Measurements from ENCODE around the gene FADS3. TPM values are rescaled to one million over a fixed set of nuclear protein-coding genes. Genes with fewer than 3 reads are reported as not detected.

FADS3 gene
- total and polyA plus RNA-seq, 2 of the 4 experiments (the other 2 are of a cell fraction), result 54.5 to 110 TPM

- no peak overlapping the region for H3K4me2 ChIP-seq (ENCODE audit: low read depth, low read length)
- no peaks in the 10 kb centered on the region for H3K9me1 ChIP-seq (ENCODE audit: insufficient read depth, low read length)
- 71% methylated on average over 1 of the region's 10 CpGs; no CpG with 5 or more reads in 1 of the 2 experiments for WGBS, 2 experiments (ENCODE audit: extremely low coverage in 2 of 2, insufficient read length in 1 of 2)
- BruUV-seq (replicated peaks), result no TSS peak
- H2AK9ac ChIP-seq (replicated peaks; ENCODE audit: low read depth, low read length, poor library complexity), result no peak overlapping the region
- ATAC-seq (ENCODE audit: low read depth) (no peak), DNase-seq (no peak)
- no peak overlapping the region for H4K8ac ChIP-seq (ENCODE audit: low read depth in 2 of 2, low read length in 2 of 2)
- dilution Hi-C loops (cut with HindIII; ENCODE audit: low sequenced_read_pairs, unreplicated experiment) (no loop called here), in situ Hi-C loops (cut with MboI; ENCODE audit: low sequenced_read_pairs) (no loop called here), intact Hi-C loops (cut with micrococcal nuclease) (no loop called here)
- no peak overlapping the region for H2AK5ac ChIP-seq (ENCODE audit: low read depth, low read length)
- no peaks in the 10 kb centered on the region for H4K20me1 ChIP-seq (ENCODE audit: insufficient read depth, low read length)
- no peak overlapping the region for H3K4me3 ChIP-seq (ENCODE audit: insufficient read depth, low read depth, low read length)
- no peaks in the 10 kb centered on the region for H3K9me3 ChIP-seq (ENCODE audit: control insufficient read depth, insufficient read depth, low read length)
- H3K27me3 ChIP-seq (ENCODE audit: control insufficient read depth, insufficient read depth, low read length), result no peaks in the 10 kb centered on the region
- H3K18ac ChIP-seq (ENCODE audit: low read depth, low read length), result no peak overlapping the region
- no peaks in the 10 kb centered on the region for H3K79me1 ChIP-seq (ENCODE audit: low read depth in 1 of 2, low read length in 2 of 2)
- H2BK120ac ChIP-seq (ENCODE audit: low read depth, low read length), result no peak overlapping the region
- no peak overlapping the region for H3K27ac ChIP-seq (ENCODE audit: insufficient read depth, low read length)
- TF ChIP-seq RAD21 (IDR thresholded peaks at IDR 0.05; ENCODE audit: low read length), result no peak
- TF ChIP-seq ELK1 (IDR thresholded peaks at IDR 0.05; ENCODE audit: borderline replicate concordance, low read depth, low read length), result no peak
- TF ChIP-seq BHLHE40 (IDR thresholded peaks at IDR 0.05; ENCODE audit: low read depth, low read length), result no peak
- TF ChIP-seq MXI1 (IDR thresholded peaks at IDR 0.05; ENCODE audit: borderline replicate concordance, low read depth, low read length), result no peak
- no peak for TF ChIP-seq SMC3 (IDR thresholded peaks at IDR 0.05; ENCODE audit: low read depth, low read length)
- no peak for TF ChIP-seq MAZ (IDR thresholded peaks at IDR 0.05; ENCODE audit: borderline replicate concordance, low read depth, low read length)
- TF ChIP-seq, protein P1, sequence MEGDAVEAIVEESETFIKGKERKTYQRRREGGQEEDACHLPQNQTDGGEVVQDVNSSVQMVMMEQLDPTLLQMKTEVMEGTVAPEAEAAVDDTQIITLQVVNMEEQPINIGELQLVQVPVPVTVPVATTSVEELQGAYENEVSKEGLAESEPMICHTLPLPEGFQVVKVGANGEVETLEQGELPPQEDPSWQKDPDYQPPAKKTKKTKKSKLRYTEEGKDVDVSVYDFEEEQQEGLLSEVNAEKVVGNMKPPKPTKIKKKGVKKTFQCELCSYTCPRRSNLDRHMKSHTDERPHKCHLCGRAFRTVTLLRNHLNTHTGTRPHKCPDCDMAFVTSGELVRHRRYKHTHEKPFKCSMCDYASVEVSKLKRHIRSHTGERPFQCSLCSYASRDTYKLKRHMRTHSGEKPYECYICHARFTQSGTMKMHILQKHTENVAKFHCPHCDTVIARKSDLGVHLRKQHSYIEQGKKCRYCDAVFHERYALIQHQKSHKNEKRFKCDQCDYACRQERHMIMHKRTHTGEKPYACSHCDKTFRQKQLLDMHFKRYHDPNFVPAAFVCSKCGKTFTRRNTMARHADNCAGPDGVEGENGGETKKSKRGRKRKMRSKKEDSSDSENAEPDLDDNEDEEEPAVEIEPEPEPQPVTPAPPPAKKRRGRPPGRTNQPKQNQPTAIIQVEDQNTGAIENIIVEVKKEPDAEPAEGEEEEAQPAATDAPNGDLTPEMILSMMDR (conservative IDR thresholded peaks at IDR 0.05; ENCODE audit: low read depth, low read length), result no peak
- TF ChIP-seq NFE2L2 (IDR thresholded peaks at IDR 0.05; ENCODE audit: low read depth, low read length), result no peak
- TF ChIP-seq FOS (IDR thresholded peaks at IDR 0.05; ENCODE audit: low read depth, low read length), result no peak
- TF ChIP-seq, protein P2, sequence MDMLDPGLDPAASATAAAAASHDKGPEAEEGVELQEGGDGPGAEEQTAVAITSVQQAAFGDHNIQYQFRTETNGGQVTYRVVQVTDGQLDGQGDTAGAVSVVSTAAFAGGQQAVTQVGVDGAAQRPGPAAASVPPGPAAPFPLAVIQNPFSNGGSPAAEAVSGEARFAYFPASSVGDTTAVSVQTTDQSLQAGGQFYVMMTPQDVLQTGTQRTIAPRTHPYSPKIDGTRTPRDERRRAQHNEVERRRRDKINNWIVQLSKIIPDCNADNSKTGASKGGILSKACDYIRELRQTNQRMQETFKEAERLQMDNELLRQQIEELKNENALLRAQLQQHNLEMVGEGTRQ (IDR thresholded peaks at IDR 0.05; ENCODE audit: low read depth, low read length), result no peak
- TF ChIP-seq RFX5 (IDR thresholded peaks at IDR 0.05; ENCODE audit: low read depth, low read length), result no peak
- H2BK15ac ChIP-seq (ENCODE audit: low read depth, low read length), result no peak overlapping the region
- peaks cover 1% of the 10 kb centered on the region; the same call in 1 of the 2 replicates for H3K36me3 ChIP-seq (ENCODE audit: control insufficient read depth, insufficient read depth, low read length)
- no peak overlapping the region for H4K91ac ChIP-seq (ENCODE audit: insufficient read depth, low read depth, low read length)
- no peaks in the 10 kb centered on the region for H3K4me1 ChIP-seq (ENCODE audit: control insufficient read depth, insufficient read depth, low read length)
- no peak overlapping the region for H4K5ac ChIP-seq (ENCODE audit: low read depth, low read length)
- POLR2A ChIA-PET (ENCODE audit: unreplicated experiment), result interaction anchor here (0.6 kb wide), 1 partner anchor 21 kb away, joined by 9 read pairs; no protein-coding TSS in a partner anchor
- H3K23ac ChIP-seq (ENCODE audit: low read depth, low read length), result no peak overlapping the region
- H3K9ac ChIP-seq (ENCODE audit: low read depth, low read length), result no peak overlapping the region
- H3K4ac ChIP-seq (ENCODE audit: low read depth, low read length), result no peak overlapping the region
- no peak overlapping the region for H3K56ac ChIP-seq (ENCODE audit: extremely low read depth, insufficient read depth, low read length)
- H3K14ac ChIP-seq (replicated peaks; ENCODE audit: low read depth, low read length), result no peak overlapping the region
- CTCF ChIA-PET, result interaction anchor here (4.6 to 5.2 kb wide), 2 partner anchors 46 to 180 kb away, joined by 39 to 52 read pairs; no protein-coding TSS in a partner anchor
- no peak overlapping the region for H2BK5ac ChIP-seq (ENCODE audit: low read depth, low read length, poor library complexity, severe bottlenecking)
- no peak overlapping the region for H2AFZ ChIP-seq (replicated peaks; ENCODE audit: low read length, poor library complexity)
- H2BK20ac ChIP-seq (ENCODE audit: low read depth, low read length), result no peak overlapping the region
Measured at GRCh38 chr11:61901397-61901796, 10.1 kb upstream of the FADS3 start.
